ENCODE results near the gene CTNNB1.

Gene CTNNB1

DNA sequence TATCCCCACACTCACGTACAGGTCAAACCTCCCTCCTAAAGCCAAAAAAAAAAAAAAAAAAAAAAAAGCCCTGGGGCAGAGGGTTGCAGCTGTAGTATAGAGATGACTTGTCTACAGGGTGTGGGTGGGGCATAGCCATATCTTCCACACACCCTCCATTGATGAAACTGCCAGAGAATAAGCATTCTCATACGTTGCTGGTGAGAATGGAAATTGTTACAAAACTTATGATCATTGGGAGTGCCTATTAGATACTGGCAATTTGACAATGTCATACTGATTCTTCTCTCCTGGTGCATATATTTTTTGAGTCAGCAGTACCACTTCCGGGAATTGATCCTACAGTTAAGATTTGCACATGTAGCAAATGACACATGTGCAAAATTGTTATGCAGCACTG, 11.0 kb upstream of the CTNNB1 start:
- TF ChIP-seq TAF1 (IDR thresholded peaks at IDR 0.05; ENCODE audit: borderline replicate concordance, insufficient read depth, low read length) = no peak
- TF ChIP-seq SIN3A (IDR thresholded peaks at IDR 0.05; ENCODE audit: borderline replicate concordance, insufficient read depth, low read length) = no peak
- no peak for TF ChIP-seq POLR2AphosphoS5 (IDR thresholded peaks at IDR 0.05; ENCODE audit: low read depth, low read length)
- no peak for TF ChIP-seq FOXP2 (optimal IDR thresholded peaks at IDR 0.05; ENCODE audit: borderline replicate concordance, extremely low read depth, extremely low read length, insufficient read depth)
- TF ChIP-seq, protein P1, sequence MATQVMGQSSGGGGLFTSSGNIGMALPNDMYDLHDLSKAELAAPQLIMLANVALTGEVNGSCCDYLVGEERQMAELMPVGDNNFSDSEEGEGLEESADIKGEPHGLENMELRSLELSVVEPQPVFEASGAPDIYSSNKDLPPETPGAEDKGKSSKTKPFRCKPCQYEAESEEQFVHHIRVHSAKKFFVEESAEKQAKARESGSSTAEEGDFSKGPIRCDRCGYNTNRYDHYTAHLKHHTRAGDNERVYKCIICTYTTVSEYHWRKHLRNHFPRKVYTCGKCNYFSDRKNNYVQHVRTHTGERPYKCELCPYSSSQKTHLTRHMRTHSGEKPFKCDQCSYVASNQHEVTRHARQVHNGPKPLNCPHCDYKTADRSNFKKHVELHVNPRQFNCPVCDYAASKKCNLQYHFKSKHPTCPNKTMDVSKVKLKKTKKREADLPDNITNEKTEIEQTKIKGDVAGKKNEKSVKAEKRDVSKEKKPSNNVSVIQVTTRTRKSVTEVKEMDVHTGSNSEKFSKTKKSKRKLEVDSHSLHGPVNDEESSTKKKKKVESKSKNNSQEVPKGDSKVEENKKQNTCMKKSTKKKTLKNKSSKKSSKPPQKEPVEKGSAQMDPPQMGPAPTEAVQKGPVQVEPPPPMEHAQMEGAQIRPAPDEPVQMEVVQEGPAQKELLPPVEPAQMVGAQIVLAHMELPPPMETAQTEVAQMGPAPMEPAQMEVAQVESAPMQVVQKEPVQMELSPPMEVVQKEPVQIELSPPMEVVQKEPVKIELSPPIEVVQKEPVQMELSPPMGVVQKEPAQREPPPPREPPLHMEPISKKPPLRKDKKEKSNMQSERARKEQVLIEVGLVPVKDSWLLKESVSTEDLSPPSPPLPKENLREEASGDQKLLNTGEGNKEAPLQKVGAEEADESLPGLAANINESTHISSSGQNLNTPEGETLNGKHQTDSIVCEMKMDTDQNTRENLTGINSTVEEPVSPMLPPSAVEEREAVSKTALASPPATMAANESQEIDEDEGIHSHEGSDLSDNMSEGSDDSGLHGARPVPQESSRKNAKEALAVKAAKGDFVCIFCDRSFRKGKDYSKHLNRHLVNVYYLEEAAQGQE (IDR thresholded peaks at IDR 0.05; ENCODE audit: insufficient read depth in 1 of 2, low read depth in 2 of 2, low read length in 2 of 2) = no peak

- no peak for TF ChIP-seq POLR2AphosphoS5 (IDR thresholded peaks at IDR 0.05; ENCODE audit: low read depth, low read length)
- TF ChIP-seq, protein P1 (IDR thresholded peaks at IDR 0.05; ENCODE audit: insufficient read depth in 1 of 2, low read depth in 2 of 2, low read length in 2 of 2) = no peak
- TF ChIP-seq SIN3A (IDR thresholded peaks at IDR 0.05; ENCODE audit: borderline replicate concordance, insufficient read depth, low read length) = no peak
- TF ChIP-seq TAF1 (IDR thresholded peaks at IDR 0.05; ENCODE audit: borderline replicate concordance, insufficient read depth, low read length) = no peak
- TF ChIP-seq FOXP2 (optimal IDR thresholded peaks at IDR 0.05; ENCODE audit: borderline replicate concordance, extremely low read depth, extremely low read length, insufficient read depth) = no peak
Measured at GRCh38 chr3:41190509-41191284, 8.6 kb upstream of the CTNNB1 start.

DNA sequence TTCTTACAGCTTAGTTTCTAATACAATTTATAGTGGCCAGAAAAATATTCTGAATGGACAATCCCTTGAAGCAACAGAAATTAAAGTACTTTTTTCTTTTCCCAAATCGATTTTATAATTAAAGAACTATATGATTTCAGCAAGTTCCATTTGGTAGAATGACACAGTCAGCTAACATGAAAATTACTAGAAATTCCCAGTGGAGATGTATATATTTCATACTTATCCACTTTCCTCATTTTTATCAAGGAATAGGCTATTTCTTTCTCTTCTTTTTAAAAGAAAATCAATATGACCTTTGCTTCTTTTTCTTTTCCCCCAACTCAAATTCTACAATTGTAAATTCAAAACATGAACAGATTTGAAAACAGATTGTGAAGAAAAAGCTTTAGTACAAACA, 6.4 kb upstream of the CTNNB1 start:
- TF ChIP-seq, protein P1 (IDR thresholded peaks at IDR 0.05; ENCODE audit: insufficient read depth in 1 of 2, low read depth in 2 of 2, low read length in 2 of 2) = no peak
- no peak for TF ChIP-seq SIN3A (IDR thresholded peaks at IDR 0.05; ENCODE audit: borderline replicate concordance, insufficient read depth, low read length)
- no peak for TF ChIP-seq POLR2AphosphoS5 (IDR thresholded peaks at IDR 0.05; ENCODE audit: low read depth, low read length)
- TF ChIP-seq TAF1 (IDR thresholded peaks at IDR 0.05; ENCODE audit: borderline replicate concordance, insufficient read depth, low read length) = no peak
- TF ChIP-seq FOXP2 (optimal IDR thresholded peaks at IDR 0.05; ENCODE audit: borderline replicate concordance, extremely low read depth, extremely low read length, insufficient read depth) = no peak

DNA sequence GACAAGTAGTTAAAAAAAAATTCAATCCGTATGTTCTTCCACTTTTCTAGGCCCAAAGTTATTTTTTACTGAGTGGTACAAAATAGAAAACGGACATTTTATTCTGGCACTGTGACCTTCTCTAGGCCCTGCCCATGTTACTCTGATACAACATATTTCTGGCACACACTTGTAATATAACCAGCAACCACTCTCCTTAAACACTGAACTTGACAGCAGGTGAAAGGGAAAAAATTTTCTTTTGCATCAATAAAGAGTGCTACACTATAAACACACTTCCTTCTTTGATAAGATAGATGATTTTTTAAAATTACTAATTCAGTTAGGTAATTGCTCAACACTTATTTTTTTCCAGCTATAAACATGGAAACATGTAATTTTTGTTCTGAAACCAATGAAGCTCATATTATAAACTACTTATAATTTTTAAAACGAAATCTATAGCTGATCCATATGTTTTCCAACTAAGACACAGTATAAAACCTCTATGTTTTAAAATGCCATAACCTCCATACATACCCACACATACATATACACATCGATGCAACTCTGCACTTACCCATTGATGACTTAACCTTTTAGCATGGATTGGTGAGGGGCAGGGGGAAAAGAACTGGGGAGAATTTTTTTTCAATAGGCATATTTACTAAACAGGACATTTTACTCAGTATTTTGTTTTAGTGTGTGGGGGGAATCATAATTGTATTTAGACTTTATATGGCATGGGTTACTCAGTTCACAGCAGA, 5.3 kb upstream of the CTNNB1 start:
- TF ChIP-seq SIN3A (IDR thresholded peaks at IDR 0.05; ENCODE audit: borderline replicate concordance, insufficient read depth, low read length) (no peak), FOXP2 (optimal IDR thresholded peaks at IDR 0.05; ENCODE audit: borderline replicate concordance, extremely low read depth, extremely low read length, insufficient read depth) (no peak), POLR2AphosphoS5 (IDR thresholded peaks at IDR 0.05; ENCODE audit: low read depth, low read length) (no peak), TAF1 (IDR thresholded peaks at IDR 0.05; ENCODE audit: borderline replicate concordance, insufficient read depth, low read length) (no peak)
- TF ChIP-seq, protein P1 (IDR thresholded peaks at IDR 0.05; ENCODE audit: insufficient read depth in 1 of 2, low read depth in 2 of 2, low read length in 2 of 2) = no peak

Data from PFSK-1 (cell line).